AG08395 (cell line): ENCODE measurements around the gene KRTAP1-5.
"Not testable (repeated sequence)": the region's sequence is repeated elsewhere in the genome, so short reads cannot be mapped to it uniquely, and the experiment has no call there.

ENCODE experiments used
- DNase-seq: peaks from one replicate; pipeline ENCODE4 v3.0.0; 2012; ENCODE audit warnings: mixed read lengths, low spot score

KRTAP1-5 gene

GRCh38 chr17:41026715-41027471 is at the start of gene KRTAP1-5:
TSS of gene KRTAP1-5 (minus strand) at chr17:41027208. CDS start at chr17:41027155, 53 bp downstream.
- peak; percentile 74 for DNase-seq

GRCh38 chr17:41076788-41077187 is 49.8 kb upstream of the KRTAP1-5 start:
- DNase-seq = no peak

GRCh38 chr17:41073676-41074075 is 46.7 kb upstream of the KRTAP1-5 start:
- no peak for DNase-seq

GRCh38 chr17:41071606-41072360 is 44.8 kb upstream of the KRTAP1-5 start:
- no peak for DNase-seq

GRCh38 chr17:41069031-41069430 is 42.0 kb upstream of the KRTAP1-5 start:
- no peak for DNase-seq

- DNase-seq = no peak
These were observed 40.3 kb upstream of the KRTAP1-5 start for GRCh38 chr17:41067281-41067680.

GRCh38 chr17:41065829-41066624 is 39.0 kb upstream of the KRTAP1-5 start, which contains the start of gene KRTAP2-4:
TSS of gene KRTAP2-4 (minus strand) at chr17:41065879. CDS start at chr17:41065845, 34 bp downstream.
- peak; percentile 74 for DNase-seq

GRCh38 chr17:41065016-41065689 is 38.1 kb upstream of the KRTAP1-5 start:
- not testable (repeated sequence) for DNase-seq

GRCh38 chr17:41064301-41064700 is 37.3 kb upstream of the KRTAP1-5 start:
- DNase-seq = no peak

GRCh38 chr17:41063449-41063848 is 36.4 kb upstream of the KRTAP1-5 start:
- DNase-seq = no peak

GRCh38 chr17:41061964-41062363 is 35.0 kb upstream of the KRTAP1-5 start:
- DNase-seq = peak; percentile 81

GRCh38 chr17:41060052-41060604 is 33.1 kb upstream of the KRTAP1-5 start, which contains the start of gene KRTAP2-3:
TSS of gene KRTAP2-3 (minus strand) at chr17:41060114. CDS start at chr17:41060050, 64 bp downstream.
- DNase-seq = peak; percentile 75

- peak; percentile 68 for DNase-seq
These were observed 32.5 kb upstream of the KRTAP1-5 start for GRCh38 chr17:41059276-41060051.

GRCh38 chr17:41058741-41059140 is 31.7 kb upstream of the KRTAP1-5 start:
- no peak for DNase-seq

- DNase-seq = no peak
These were observed 30.5 kb upstream of the KRTAP1-5 start for GRCh38 chr17:41057547-41057946.

GRCh38 chr17:41055130-41055529 is 28.1 kb upstream of the KRTAP1-5 start, which contains the start of gene KRTAP2-2:
TSS of gene KRTAP2-2 (minus strand) at chr17:41055230. CDS start at chr17:41055211, 19 bp downstream.
- DNase-seq = not testable (repeated sequence)

GRCh38 chr17:41054556-41054955 is 27.5 kb upstream of the KRTAP1-5 start:
- DNase-seq = not testable (repeated sequence)

GRCh38 chr17:41054025-41054424 is 27.0 kb upstream of the KRTAP1-5 start:
- DNase-seq = no peak

GRCh38 chr17:41052566-41052965 is 25.6 kb upstream of the KRTAP1-5 start:
- DNase-seq = no peak

GRCh38 chr17:41049110-41049509 is 22.1 kb upstream of the KRTAP1-5 start:
- DNase-seq = peak; percentile 69
